Lung (tissue), 12 donors: Measurements from ENCODE around the gene PKHD1. TPM values are rescaled to one million over a fixed set of nuclear protein-coding genes. Genes with fewer than 3 reads are reported as not detected.
A peak's percentile ranks its signal among the peaks of the same experiment; 100 is the strongest.

Experiments
- ATAC-seq: fragments of 200-7000 bp; cut with Tn5 transposase; one replicate; pipeline ENCODE4 v1.9.1; 2020; ENCODE audit warnings: moderate number of reproducible peaks; ENCODE audit not compliant: insufficient read depth, low FRiP score
- DNase-seq, 3 donors: peaks; one replicate each; pipeline ENCODE4 v3.0.0-alpha.2; 2013 to 2017
- H3K27ac ChIP-seq, 2 donors: one replicate each; pipeline ENCODE4 v1.5.1; 2013; ENCODE audit warnings: mild to moderate bottlenecking in 2 of 2, moderate library complexity in 2 of 2, control low read depth in 1 of 2, inconsistent platforms in 1 of 2, low read depth in 1 of 2, low read length in 1 of 2
- H3K27me3 ChIP-seq, 3 donors: one replicate each; pipeline ENCODE4 v1.5.1; 2013; ENCODE audit warnings: low read length in 2 of 3; ENCODE audit not compliant: control insufficient read depth in 3 of 3, insufficient read depth in 3 of 3
- H3K36me3 ChIP-seq, 4 donors: one replicate each; pipeline ENCODE4 v1.5.1; 2013; ENCODE audit warnings: low read length in 4 of 4, mild to moderate bottlenecking in 1 of 4, moderate library complexity in 1 of 4; ENCODE audit not compliant: control insufficient read depth in 4 of 4, insufficient read depth in 4 of 4
- H3K4me1 ChIP-seq, 5 donors: one replicate each; pipeline ENCODE4 v1.5.1; 2013; ENCODE audit warnings: low read length in 5 of 5, mild to moderate bottlenecking in 2 of 5, moderate library complexity in 1 of 5; ENCODE audit not compliant: control insufficient read depth in 5 of 5, insufficient read depth in 5 of 5
- H3K4me3 ChIP-seq: one replicate; pipeline ENCODE4 v1.5.1; 2013; ENCODE audit warnings: mild to moderate bottlenecking, control low read depth, moderate library complexity
- H3K9ac ChIP-seq, 2 donors: one replicate each; pipeline ENCODE4 v1.5.1; 2013; ENCODE audit warnings: low read length in 2 of 2, control low read depth in 1 of 2; ENCODE audit not compliant: insufficient read depth in 1 of 2
- H3K9me3 ChIP-seq, 4 donors: one replicate each; pipeline ENCODE4 v1.5.1; 2013; ENCODE audit warnings: low read length in 3 of 4, mild to moderate bottlenecking in 1 of 4, moderate library complexity in 1 of 4; ENCODE audit not compliant: control insufficient read depth in 4 of 4, insufficient read depth in 3 of 4
- WGBS, 2 donors: extraction: QIAGEN DNeasy Blood & Tissue Kit; methylation state at CpG; one replicate each; pipeline ENCODE4 v1.1.7; 2013; 5-methylcytosine and 5-hydroxymethylcytosine counted together
- polyA plus RNA-seq, 2 donors: library from polyadenylated mRNA; stranded (reverse); fragments of 200-250 nt; gene quantifications; one replicate each; pipeline ENCODE4 v1.2.1, GENCODE V29; 2013
- total RNA-seq, 2 donors: library from RNA; depleted of rRNA in 1 of 2; stranded (reverse); fragments of >200 nt in 1 of 2; gene quantifications; one replicate each; pipeline ENCODE4 v1.2.1, GENCODE V29; 2014 to 2021
- TF ChIP-seq, protein P1 (sequence below): IDR thresholded peaks from 2 replicates; pipeline ENCODE4 v1.5.1; 2012; ENCODE audit warnings: mild to moderate bottlenecking; ENCODE audit errors: control extremely low read depth, extremely low read depth
- donor health status: control.
- donor health status: control.
- donor health status: Bipolar disorder and iron deficiency.
- donor health status: healthy.
- donor health status: DM: yes; HTN: yes; CAD: no.

PKHD1 gene
- total and polyA plus RNA-seq, 4 donors: 0.01 to 6.1 (median 0.09) TPM

GRCh38 chr6:52135217-52135616 lies 47.8 kb upstream of the PKHD1 start:
- no peak for ATAC-seq
- TF ChIP-seq, protein P1, sequence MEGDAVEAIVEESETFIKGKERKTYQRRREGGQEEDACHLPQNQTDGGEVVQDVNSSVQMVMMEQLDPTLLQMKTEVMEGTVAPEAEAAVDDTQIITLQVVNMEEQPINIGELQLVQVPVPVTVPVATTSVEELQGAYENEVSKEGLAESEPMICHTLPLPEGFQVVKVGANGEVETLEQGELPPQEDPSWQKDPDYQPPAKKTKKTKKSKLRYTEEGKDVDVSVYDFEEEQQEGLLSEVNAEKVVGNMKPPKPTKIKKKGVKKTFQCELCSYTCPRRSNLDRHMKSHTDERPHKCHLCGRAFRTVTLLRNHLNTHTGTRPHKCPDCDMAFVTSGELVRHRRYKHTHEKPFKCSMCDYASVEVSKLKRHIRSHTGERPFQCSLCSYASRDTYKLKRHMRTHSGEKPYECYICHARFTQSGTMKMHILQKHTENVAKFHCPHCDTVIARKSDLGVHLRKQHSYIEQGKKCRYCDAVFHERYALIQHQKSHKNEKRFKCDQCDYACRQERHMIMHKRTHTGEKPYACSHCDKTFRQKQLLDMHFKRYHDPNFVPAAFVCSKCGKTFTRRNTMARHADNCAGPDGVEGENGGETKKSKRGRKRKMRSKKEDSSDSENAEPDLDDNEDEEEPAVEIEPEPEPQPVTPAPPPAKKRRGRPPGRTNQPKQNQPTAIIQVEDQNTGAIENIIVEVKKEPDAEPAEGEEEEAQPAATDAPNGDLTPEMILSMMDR: no peak
- peak in 1 of 3 donors; percentile 6 for DNase-seq
- Histone ChIP-seq H3K9ac (no peak overlapping the region), H3K4me3 (no peak overlapping the region), H3K4me1 (no peaks in the 10 kb centered on the region), H3K27me3 (no peaks in the 10 kb centered on the region), H3K9me3 (no peaks in the 10 kb centered on the region), H3K36me3 (no peaks in the 10 kb centered on the region), H3K27ac (no peak overlapping the region)
- WGBS, 2 donors: 90 to 95% methylated on average over 4 of the region's 4 CpGs

DNA sequence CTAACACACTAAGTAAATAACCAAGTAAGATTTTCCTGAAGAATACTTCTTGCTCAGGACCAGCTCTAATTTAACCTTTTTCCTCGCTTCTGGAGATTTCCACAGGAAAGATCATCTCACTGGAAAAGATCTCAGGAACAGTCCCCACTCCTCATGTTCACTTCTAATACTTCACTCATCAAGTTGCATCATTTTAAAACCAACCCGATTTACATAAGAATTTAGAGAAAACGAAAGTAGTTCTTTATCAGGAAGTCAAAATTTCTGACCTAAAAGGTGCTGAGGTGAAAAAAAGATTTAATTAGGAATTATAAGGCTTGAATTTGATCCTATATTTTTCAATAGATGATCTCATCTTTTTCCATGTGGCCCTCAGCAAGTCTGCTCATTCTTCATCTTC lies 46.6 kb upstream of the PKHD1 start:
- ATAC-seq (no peak), DNase-seq (no peak)
- H3K27ac ChIP-seq: no peak overlapping the region
- TF ChIP-seq, protein P1: no peak
- no peak overlapping the region for H3K4me3 ChIP-seq
- 76 to 78% methylated on average over 3 of the region's 3 CpGs for WGBS, 2 donors
- H3K9me3 ChIP-seq: no peaks in the 10 kb centered on the region
- no peaks in the 10 kb centered on the region for H3K4me1 ChIP-seq
- H3K9ac ChIP-seq: no peak overlapping the region
- H3K27me3 ChIP-seq: no peaks in the 10 kb centered on the region
- H3K36me3 ChIP-seq: no peaks in the 10 kb centered on the region

DNA sequence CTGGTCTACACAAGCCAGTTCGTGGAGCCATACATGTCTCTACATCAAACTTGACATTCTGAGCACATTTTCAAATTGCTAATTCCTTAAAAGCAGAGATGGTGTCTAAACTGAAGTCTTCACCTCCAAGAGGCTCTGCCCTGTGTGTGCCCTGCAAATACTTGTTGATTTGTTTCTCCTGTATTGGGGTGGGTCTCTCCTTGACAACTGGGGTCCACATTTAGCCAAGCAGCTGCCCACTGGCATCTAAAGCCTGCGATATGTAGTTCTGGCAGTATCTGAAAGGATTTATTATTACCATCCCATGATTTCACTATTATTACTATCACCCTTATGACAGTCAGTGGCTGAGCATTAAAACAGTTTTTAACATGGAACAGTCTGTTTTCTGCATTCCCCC lies 45.9 kb upstream of the PKHD1 start:
- H3K9ac ChIP-seq: no peak overlapping the region
- no peak overlapping the region for H3K27ac ChIP-seq
- H3K4me3 ChIP-seq: no peak overlapping the region
- 83 to 84% methylated on average over 2 of the region's 2 CpGs for WGBS, 2 donors
- no peak for DNase-seq
- no peaks in the 10 kb centered on the region for H3K4me1 ChIP-seq
- H3K36me3 ChIP-seq: no peaks in the 10 kb centered on the region
- no peaks in the 10 kb centered on the region for H3K27me3 ChIP-seq
- ATAC-seq: no peak
- H3K9me3 ChIP-seq: no peaks in the 10 kb centered on the region
- TF ChIP-seq, protein P1: no peak

DNA sequence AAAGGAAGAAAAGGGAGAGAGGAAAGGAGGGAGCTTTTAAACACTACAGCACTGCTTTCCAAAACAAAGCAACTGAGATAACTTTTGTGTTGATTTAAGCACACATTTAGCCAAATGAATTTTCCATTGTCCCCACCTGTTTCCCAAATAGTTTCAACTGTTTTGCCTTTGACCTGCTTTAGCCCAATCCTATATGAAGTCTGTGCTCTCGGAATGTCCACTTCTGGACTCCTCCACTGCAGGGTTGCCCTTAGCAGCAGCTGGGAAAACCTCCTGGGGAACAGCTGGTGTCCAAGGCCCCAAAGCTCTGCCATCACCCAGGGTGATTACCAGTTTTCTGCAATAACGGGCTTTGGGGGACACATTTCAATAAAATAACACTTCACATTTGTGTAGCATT lies 44.9 kb upstream of the PKHD1 start:
- no peak overlapping the region for H3K9ac ChIP-seq
- no peak overlapping the region for H3K27ac ChIP-seq
- H3K36me3 ChIP-seq: no peaks in the 10 kb centered on the region
- H3K4me3 ChIP-seq: no peak overlapping the region
- DNase-seq (no peak), ATAC-seq (no peak)
- TF ChIP-seq, protein P1: no peak
- no peaks in the 10 kb centered on the region for H3K27me3 ChIP-seq
- 82 to 85% methylated on average over 2 of the region's 2 CpGs for WGBS, 2 donors
- no peaks in the 10 kb centered on the region for H3K4me1 ChIP-seq
- no peaks in the 10 kb centered on the region for H3K9me3 ChIP-seq
